LNCAP (cell line): ENCODE measurements around the gene CNN3.

ENCODE experiments used
- TF ChIP-seq, protein P1 (sequence below): fragments of 450-650 bp; IDR thresholded peaks from 2 replicates; pipeline ENCODE4 v1.5.1; 2017; ENCODE audit warnings: mild to moderate bottlenecking

Gene CNN3

DNA sequence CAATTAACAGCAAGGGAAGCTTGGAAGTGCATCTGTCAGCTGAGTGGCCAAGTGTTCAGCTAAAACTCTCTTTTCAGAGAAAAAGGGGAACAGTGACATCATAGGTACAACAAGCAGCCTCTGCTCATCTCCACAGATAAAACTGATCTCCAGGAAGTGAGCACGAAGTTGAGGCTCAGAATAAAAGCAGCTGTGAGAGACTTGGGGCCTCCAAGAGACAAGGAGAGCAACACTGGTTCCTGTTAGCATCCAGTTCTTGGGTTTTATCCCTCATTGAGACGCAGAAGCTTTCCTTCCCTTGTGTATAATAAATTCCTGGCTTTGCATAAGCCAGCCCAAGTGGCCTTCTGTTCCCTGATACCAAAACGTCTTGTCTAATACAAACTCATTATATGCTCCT lies 20.0 kb upstream of the CNN3 start:
- TF ChIP-seq, protein P1, sequence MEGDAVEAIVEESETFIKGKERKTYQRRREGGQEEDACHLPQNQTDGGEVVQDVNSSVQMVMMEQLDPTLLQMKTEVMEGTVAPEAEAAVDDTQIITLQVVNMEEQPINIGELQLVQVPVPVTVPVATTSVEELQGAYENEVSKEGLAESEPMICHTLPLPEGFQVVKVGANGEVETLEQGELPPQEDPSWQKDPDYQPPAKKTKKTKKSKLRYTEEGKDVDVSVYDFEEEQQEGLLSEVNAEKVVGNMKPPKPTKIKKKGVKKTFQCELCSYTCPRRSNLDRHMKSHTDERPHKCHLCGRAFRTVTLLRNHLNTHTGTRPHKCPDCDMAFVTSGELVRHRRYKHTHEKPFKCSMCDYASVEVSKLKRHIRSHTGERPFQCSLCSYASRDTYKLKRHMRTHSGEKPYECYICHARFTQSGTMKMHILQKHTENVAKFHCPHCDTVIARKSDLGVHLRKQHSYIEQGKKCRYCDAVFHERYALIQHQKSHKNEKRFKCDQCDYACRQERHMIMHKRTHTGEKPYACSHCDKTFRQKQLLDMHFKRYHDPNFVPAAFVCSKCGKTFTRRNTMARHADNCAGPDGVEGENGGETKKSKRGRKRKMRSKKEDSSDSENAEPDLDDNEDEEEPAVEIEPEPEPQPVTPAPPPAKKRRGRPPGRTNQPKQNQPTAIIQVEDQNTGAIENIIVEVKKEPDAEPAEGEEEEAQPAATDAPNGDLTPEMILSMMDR = no peak

DNA sequence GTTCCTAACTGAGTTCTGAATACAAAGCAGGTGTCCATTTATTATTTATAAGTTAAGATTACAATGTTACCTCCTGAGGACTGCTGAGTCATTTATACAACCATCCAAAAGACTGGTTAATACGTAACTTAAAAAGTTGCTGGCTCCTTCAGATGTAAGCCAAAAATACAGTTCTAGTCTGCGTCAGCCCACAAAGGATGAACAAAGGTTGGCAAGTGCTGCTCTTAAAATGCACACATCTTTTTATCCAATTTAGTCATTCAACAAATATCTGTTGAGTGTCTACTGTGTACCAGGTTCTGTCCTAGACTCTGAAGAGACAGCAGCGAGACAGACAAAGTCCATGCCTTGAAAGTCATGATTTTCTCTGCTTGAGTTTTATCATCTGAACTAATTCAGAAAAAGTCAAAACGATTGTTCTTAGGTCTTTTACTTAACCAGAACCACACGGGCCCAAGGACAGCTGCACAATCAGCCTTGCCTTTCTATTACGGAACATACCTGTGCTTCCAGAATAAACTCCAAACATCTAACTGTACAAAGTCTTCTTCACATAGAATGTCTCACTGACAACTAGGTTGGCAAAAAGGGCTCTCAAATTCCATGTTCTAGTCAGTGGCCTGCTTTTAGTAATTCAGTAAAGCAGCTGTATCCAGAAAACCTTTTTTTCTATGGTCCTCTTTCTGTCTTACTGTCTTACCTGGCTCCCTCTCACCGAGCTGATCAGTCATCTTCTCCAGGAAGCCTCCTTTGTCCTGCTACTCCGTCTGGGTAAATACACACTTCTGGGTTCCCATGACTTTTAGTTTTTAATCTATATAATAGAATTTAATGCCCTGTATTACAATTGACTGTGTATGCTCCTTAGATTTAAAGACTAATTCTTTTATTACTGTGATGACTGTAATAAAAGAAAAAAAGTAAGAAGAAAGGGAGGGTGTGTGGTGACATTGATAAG lies 15.5 kb upstream of the CNN3 start:
- TF ChIP-seq, protein P1 = no peak

DNA sequence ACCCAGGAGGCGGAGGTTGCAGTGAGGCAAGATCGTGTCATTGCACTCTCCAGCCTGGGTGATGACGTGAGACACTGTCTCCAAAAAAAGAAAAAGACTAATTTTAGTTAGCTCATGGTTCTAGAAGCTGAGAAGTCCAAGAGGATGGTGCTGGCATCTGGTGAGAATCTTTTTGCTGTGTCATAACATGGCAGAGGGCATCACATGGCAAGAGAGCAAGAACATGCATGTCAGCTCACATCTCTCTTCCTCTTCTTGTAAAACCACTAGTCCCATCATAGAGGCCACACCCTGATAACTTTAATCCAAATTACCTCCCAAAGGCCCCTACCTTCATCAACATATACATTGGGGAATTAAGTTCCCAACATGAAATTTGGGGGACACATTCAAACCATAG lies 13.8 kb upstream of the CNN3 start:
- TF ChIP-seq, protein P1 = no peak

DNA sequence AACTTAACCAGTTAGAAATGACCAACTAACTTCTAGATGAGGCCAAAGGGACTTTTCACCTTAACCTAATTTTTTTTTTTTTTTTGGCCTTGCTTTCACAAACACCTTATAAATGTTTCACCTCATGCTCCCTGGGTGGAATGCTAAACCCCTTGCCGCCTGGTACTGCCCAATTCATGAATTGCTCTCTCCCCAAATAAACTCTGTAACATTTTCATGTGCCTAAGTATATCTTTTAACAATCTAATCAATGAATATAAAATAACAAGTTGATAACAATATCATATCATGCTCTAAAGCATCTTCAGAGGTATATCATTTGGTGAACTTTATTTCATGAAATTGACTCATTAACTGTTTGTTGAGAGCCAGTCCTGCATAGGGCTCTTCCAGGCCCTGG lies 10.9 kb upstream of the CNN3 start:
- TF ChIP-seq, protein P1 = no peak

DNA sequence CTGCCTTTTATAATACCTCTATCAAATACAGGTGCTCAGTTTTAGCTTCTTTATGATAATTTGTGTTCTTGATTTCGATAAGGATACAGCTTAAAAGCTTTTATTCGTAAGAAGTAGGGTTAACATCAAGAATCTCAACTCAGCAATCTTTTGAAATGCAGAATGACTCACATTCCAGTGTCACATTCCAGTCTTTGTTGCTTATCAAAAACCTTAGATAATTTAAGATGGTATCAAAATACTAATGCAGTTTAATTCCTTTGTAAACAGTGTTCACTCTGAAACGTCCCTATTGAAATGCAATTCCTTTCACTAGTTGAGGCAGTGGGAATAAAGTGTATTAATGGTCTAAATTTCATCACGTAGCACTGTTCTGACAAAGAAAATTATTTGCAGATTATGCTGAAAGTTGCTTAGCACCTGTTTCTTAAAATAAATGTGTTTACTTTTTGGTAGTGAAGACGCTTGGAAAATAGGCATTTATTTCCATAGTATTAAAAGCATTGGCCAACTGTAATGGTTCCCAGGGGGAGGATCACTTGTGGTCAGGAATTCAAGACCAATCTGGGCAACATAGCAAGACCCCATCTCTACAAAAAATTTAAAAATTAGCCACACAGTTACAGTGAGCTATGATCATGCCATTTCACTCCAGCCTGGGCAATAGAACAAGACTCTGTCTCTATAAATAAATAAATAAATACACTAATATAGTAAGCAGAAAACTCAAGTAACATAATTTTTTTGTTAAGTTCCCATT lies 10.1 kb upstream of the CNN3 start:
- TF ChIP-seq, protein P1 = no peak

DNA sequence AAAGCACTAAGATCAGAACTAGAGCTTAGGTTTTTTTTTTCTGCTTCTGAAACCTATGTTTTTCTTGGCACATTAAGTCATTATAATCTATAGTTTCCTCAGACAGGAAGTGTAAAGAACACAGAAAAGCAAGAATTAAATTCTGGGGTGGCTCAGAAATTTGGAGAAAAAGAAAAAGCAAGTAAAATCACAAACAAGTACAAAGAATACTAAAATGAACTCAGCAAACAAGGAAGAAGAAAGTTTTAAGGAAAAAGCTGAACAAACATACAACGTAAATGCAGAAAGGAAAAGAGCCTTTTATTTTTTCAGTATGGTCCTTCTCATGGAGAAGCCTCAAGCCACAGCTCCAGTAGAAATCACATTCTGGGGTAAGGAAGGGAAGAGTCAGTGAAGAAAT lies 8.6 kb upstream of the CNN3 start:
- TF ChIP-seq, protein P1 = no peak

DNA sequence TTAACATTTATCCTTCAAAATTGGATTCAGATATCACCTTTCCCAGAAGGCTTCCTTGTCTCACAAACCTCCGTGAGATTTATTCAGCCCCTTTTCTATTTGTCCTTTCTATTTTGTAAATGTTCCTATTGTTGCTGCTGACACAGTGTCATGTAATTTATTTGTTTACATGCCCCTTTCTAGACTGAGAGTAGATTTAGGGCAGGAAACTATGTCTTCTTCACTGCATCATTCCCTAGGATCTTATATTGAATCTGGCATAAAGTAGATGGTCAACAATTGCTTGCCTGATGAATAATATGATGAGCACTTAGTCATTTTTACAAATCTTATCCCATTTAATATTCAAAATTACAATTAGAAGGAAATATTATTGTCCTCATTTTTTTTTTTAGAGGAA lies 8.1 kb upstream of the CNN3 start:
- TF ChIP-seq, protein P1 = no peak
